DOHH2 (cell line): ENCODE measurements around the gene NAB2.

Experiments used
- H3F3A ChIP-seq: fragments of 200-600 bp; sonication (generic), shearing (Covaris generic); 2 replicates; pipeline ENCODE4 v1.6.0; 2016; ENCODE audit warnings: antibody characterized with exemption, mild to moderate bottlenecking; ENCODE audit not compliant: control insufficient read depth, insufficient read depth
- H3K27ac ChIP-seq: fragments of 200-600 bp; sonication (generic); 2 replicates; pipeline ENCODE4 v1.5.1; 2014; ENCODE audit warnings: low read depth, mild to moderate bottlenecking, low read length, moderate library complexity
- H3K27me3 ChIP-seq: fragments of 200-600 bp; sonication (generic); 2 replicates; pipeline ENCODE4 v1.6.1; 2014; ENCODE audit warnings: mild to moderate bottlenecking, low read length, mixed read lengths; ENCODE audit not compliant: control insufficient read depth
- H3K36me3 ChIP-seq: fragments of 200-600 bp; sonication (generic); 2 replicates; pipeline ENCODE4 v1.6.1; 2014; ENCODE audit warnings: mild to moderate bottlenecking, low read length, moderate library complexity, mixed read lengths; ENCODE audit not compliant: control insufficient read depth
- H3K4me1 ChIP-seq: fragments of 200-600 bp; sonication (generic); 2 replicates; pipeline ENCODE4 v1.6.1; 2014; ENCODE audit warnings: mild to moderate bottlenecking, low read length, mixed read lengths; ENCODE audit not compliant: control insufficient read depth
- H3K4me2 ChIP-seq: fragments of 200-600 bp; sonication (generic); 2 replicates; pipeline ENCODE4 v1.6.0; 2014; ENCODE audit warnings: mild to moderate bottlenecking, low read length, moderate library complexity
- H3K4me3 ChIP-seq: fragments of 200-600 bp; sonication (generic); 2 replicates; pipeline ENCODE4 v1.5.1; 2014; ENCODE audit warnings: mild to moderate bottlenecking, low read length, mixed read lengths
- H3K79me2 ChIP-seq: fragments of 200-600 bp; sonication (generic); 2 replicates; pipeline ENCODE4 v1.6.1; 2014; ENCODE audit warnings: mild to moderate bottlenecking, low read length, mixed read lengths; ENCODE audit not compliant: control insufficient read depth
- H3K9me2 ChIP-seq: fragments of 200-600 bp; sonication (generic); replicated peaks from 2 replicates; pipeline ENCODE4 v1.6.1; 2014; ENCODE audit warnings: mild to moderate bottlenecking, low read length, mixed read lengths; ENCODE audit not compliant: control insufficient read depth
- H3K9me3 ChIP-seq: fragments of 200-600 bp; sonication (generic); 2 replicates; pipeline ENCODE4 v1.6.1; 2014; ENCODE audit warnings: antibody characterized with exemption, low read length, mixed read lengths; ENCODE audit not compliant: control insufficient read depth, insufficient read depth
- H4K20me1 ChIP-seq: fragments of 200-600 bp; sonication (generic); 2 replicates; pipeline ENCODE4 v1.6.0; 2014; ENCODE audit warnings: low read depth, mild to moderate bottlenecking, antibody characterized with exemption, low read length, moderate library complexity; ENCODE audit not compliant: control insufficient read depth, insufficient read depth
- EZH2phosphoT487 ChIP-seq: fragments of 200-600 bp; sonication (generic); IDR thresholded peaks from 2 replicates; pipeline ENCODE4 v1.6.1; 2017; ENCODE audit warnings: borderline replicate concordance, mild to moderate bottlenecking, antibody characterized with exemption, low read length, moderate library complexity, mixed read lengths
- TF ChIP-seq, protein P1 (sequence below): fragments of 200-600 bp; sonication (generic); IDR thresholded peaks from one replicate; pipeline ENCODE4 v1.5.1; 2014; ENCODE audit warnings: antibody characterized with exemption, mild to moderate bottlenecking, low read depth, low read length; ENCODE audit not compliant: poor library complexity, severe bottlenecking

NAB2 gene

DNA sequence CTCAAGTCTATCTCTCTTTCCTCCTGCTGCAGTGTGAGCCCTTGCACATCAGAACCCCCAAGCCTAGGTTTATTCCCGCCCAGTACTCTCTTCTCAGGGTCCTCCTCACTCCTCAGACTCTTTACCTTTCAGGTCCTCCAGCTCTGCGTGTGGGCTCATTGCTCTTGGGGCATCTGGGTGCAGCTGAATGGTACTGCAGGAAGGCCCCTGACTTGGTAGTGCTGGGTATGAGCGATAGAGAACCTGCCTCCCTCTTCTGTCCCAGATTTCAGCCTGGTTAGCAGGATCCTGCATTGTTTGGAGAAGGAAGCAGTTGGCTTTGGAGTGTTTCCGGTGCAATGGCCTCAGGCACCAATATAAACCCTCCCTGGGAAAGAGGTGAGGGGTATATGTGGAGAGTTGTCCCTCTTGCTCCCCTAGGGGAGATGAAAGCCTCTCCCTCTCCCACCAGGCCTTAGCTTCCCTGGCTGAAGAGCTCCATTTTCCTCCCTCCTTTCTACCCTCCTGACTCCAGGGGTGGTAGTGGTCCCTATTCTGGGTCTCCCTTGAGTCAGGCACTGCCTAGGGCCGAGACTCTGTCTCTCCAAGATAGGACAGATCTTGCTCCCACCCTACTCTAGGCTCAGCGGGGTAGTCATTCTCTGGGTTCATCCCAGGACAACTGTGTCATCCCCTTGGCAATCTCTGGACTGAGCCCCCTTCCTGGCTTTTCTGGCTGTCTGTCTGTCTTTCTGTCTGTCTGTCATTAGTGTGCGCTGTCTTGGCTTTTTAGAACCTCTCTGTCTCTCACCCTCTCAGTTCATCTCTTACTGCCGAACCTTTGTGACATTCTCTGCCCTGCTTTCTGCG lies 43.2 kb downstream of the NAB2 start:
- Histone ChIP-seq H3K79me2 (no peaks in the 10 kb centered on the region), H3K9me2 (no peaks in the 10 kb centered on the region), H3K27ac (no peak overlapping the region), H3K36me3 (no peaks in the 10 kb centered on the region), H3K9me3 (no peaks in the 10 kb centered on the region), H3K27me3 (peaks cover 60% of the 10 kb centered on the region), H3K4me1 (peaks cover 14% of the 10 kb centered on the region), H3F3A (peaks cover 3% of the 10 kb centered on the region; the same call in 1 of the 2 replicates), H4K20me1 (no peaks in the 10 kb centered on the region), H3K4me2 (no peak overlapping the region), H3K4me3 (no peak overlapping the region)
- no peak for TF ChIP-seq EZH2phosphoT487
- TF ChIP-seq, protein P1, sequence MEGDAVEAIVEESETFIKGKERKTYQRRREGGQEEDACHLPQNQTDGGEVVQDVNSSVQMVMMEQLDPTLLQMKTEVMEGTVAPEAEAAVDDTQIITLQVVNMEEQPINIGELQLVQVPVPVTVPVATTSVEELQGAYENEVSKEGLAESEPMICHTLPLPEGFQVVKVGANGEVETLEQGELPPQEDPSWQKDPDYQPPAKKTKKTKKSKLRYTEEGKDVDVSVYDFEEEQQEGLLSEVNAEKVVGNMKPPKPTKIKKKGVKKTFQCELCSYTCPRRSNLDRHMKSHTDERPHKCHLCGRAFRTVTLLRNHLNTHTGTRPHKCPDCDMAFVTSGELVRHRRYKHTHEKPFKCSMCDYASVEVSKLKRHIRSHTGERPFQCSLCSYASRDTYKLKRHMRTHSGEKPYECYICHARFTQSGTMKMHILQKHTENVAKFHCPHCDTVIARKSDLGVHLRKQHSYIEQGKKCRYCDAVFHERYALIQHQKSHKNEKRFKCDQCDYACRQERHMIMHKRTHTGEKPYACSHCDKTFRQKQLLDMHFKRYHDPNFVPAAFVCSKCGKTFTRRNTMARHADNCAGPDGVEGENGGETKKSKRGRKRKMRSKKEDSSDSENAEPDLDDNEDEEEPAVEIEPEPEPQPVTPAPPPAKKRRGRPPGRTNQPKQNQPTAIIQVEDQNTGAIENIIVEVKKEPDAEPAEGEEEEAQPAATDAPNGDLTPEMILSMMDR: no peak

DNA sequence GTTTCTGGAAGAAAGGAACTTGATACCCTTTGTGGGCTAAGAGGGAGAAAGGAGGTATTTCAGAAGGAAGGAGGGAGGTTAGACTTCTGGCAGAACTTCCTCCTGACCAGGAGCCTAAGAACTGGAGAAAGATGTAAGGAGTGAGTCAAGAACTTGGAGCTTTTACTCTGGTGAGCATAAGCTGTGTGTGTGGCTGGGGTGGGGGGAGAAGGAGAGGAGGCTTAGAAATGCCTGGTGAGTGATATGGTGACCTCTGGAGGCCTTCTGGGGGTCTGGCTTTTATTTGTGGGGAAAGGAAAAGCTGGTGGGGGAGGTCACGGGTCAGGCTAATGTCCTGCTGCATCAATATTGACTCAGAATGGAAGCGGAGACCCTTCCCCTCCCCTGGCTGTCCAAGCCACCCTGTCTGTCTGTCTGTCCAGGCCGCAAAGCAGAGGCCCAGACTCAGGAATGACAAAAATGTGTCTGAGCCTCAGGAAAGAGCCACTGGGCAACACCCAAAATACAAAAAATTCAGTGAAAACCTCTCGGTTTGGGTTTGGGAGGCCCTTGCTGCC lies 44.2 kb downstream of the NAB2 start:
- Histone ChIP-seq H3K4me2 (no peak overlapping the region), H3K27ac (no peak overlapping the region), H3K4me3 (no peak overlapping the region), H3F3A (peaks cover 3% of the 10 kb centered on the region; the same call in 1 of the 2 replicates), H3K9me3 (no peaks in the 10 kb centered on the region), H3K27me3 (peaks cover 51% of the 10 kb centered on the region), H3K4me1 (peaks cover 5% of the 10 kb centered on the region; the same call in 1 of the 2 replicates), H4K20me1 (no peaks in the 10 kb centered on the region), H3K36me3 (no peaks in the 10 kb centered on the region), H3K9me2 (no peaks in the 10 kb centered on the region), H3K79me2 (no peaks in the 10 kb centered on the region)
- TF ChIP-seq EZH2phosphoT487: no peak
- TF ChIP-seq, protein P1: no peak

DNA sequence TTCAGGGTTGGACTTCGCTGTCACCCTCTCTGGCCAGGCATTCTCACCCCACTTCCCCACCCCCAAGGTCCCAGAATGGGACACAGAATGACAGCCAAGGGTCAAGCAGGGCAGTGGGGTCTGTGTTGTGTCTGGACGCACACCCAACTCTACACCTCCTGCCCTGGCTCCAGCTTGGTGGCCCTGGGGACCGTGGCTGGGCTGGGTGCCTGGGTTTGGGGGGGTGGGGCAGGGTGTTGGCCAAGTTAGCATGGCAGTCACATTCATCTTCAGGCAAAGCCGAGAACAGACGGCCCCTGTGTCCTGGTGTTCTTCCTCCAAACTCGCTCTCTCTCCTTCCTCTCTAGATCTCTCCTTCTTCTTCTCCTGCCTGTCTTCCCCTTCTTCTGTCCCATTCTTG lies 45.0 kb downstream of the NAB2 start:
- H3K9me2 ChIP-seq: no peaks in the 10 kb centered on the region
- peaks cover 3% of the 10 kb centered on the region; the same call in 1 of the 2 replicates for H3F3A ChIP-seq
- H3K36me3 ChIP-seq: no peaks in the 10 kb centered on the region
- H4K20me1 ChIP-seq: no peaks in the 10 kb centered on the region
- no peak overlapping the region for H3K27ac ChIP-seq
- no peak for TF ChIP-seq EZH2phosphoT487
- TF ChIP-seq, protein P1: no peak
- no peak overlapping the region for H3K4me3 ChIP-seq
- H3K27me3 ChIP-seq: peaks cover 46% of the 10 kb centered on the region
- H3K4me2 ChIP-seq: no peak overlapping the region
- no peaks in the 10 kb centered on the region for H3K9me3 ChIP-seq
- no peaks in the 10 kb centered on the region for H3K79me2 ChIP-seq
- peaks cover under 1% of the 10 kb centered on the region; the same call in 1 of the 2 replicates for H3K4me1 ChIP-seq
